SK-N-MC (cell line): ENCODE measurements around the gene GAREM2.

Experiments
- EZH2 ChIP-seq: fragments of 200-600 bp; sonication (generic); IDR thresholded peaks from one replicate; pipeline ENCODE4 v1.6.1; 2017; ENCODE audit warnings: antibody characterized with exemption
- POLR2AphosphoS5 ChIP-seq: IDR thresholded peaks from 2 replicates; pipeline ENCODE4 v1.6.1; 2012; ENCODE audit warnings: mild to moderate bottlenecking, low read depth, low read length, borderline replicate concordance

GRCh38 chr2:26196683-26197418, 24.0 kb downstream of the GAREM2 start:
- TF ChIP-seq EZH2 = no peak
- TF ChIP-seq POLR2AphosphoS5 = no peak
